ENCODE data around the gene KCTD4.

KCTD4 gene

GRCh38 chr13:45224176-45224575 is 23.3 kb upstream of the KCTD4 start:
- no peak for DNase-seq
- TF ChIP-seq POLR2A (IDR thresholded peaks at IDR 0.05; ENCODE audit: low read length) (no peak), GATA1 (IDR thresholded peaks at IDR 0.05; ENCODE audit: low read depth, low read length) (no peak)

GRCh38 chr13:45222919-45223318 is 22.1 kb upstream of the KCTD4 start:
- TF ChIP-seq GATA1 (IDR thresholded peaks at IDR 0.05; ENCODE audit: low read depth, low read length), result no peak
- no peak for TF ChIP-seq POLR2A (IDR thresholded peaks at IDR 0.05; ENCODE audit: low read length)
- DNase-seq, result no peak

GRCh38 chr13:45222516-45222915 is 21.7 kb upstream of the KCTD4 start:
- no peak for DNase-seq
- TF ChIP-seq GATA1 (IDR thresholded peaks at IDR 0.05; ENCODE audit: low read depth, low read length), result no peak
- TF ChIP-seq POLR2A (IDR thresholded peaks at IDR 0.05; ENCODE audit: low read length), result no peak

- no peak for TF ChIP-seq POLR2A (IDR thresholded peaks at IDR 0.05; ENCODE audit: low read length)
- no peak for TF ChIP-seq GATA1 (IDR thresholded peaks at IDR 0.05; ENCODE audit: low read depth, low read length)
- DNase-seq, result no peak
These were observed 19.6 kb upstream of the KCTD4 start for GRCh38 chr13:45220403-45220802.

GRCh38 chr13:45219938-45220375 is 19.1 kb upstream of the KCTD4 start:
- no peak for DNase-seq
- TF ChIP-seq GATA1 (IDR thresholded peaks at IDR 0.05; ENCODE audit: low read depth, low read length) (no peak), POLR2A (IDR thresholded peaks at IDR 0.05; ENCODE audit: low read length) (no peak)

GRCh38 chr13:45219123-45219891 is 18.5 kb upstream of the KCTD4 start:
- DNase-seq, result no peak
- TF ChIP-seq GATA1 (IDR thresholded peaks at IDR 0.05; ENCODE audit: low read depth, low read length), result no peak
- TF ChIP-seq POLR2A (IDR thresholded peaks at IDR 0.05; ENCODE audit: low read length), result no peak

- TF ChIP-seq POLR2A (IDR thresholded peaks at IDR 0.05; ENCODE audit: low read length) (no peak), GATA1 (IDR thresholded peaks at IDR 0.05; ENCODE audit: low read depth, low read length) (no peak)
These were observed 17.8 kb upstream of the KCTD4 start for GRCh38 chr13:45218689-45219088.

GRCh38 chr13:45216193-45216592 is 15.3 kb upstream of the KCTD4 start:
- no peak for TF ChIP-seq GATA1 (IDR thresholded peaks at IDR 0.05; ENCODE audit: low read depth, low read length)
- TF ChIP-seq POLR2A (IDR thresholded peaks at IDR 0.05; ENCODE audit: low read length), result no peak

More at GRCh38 chr13:45218689-45219088, 17.8 kb upstream of the KCTD4 start:
- no peak for DNase-seq

GRCh38 chr13:45215392-45216077 is 14.7 kb upstream of the KCTD4 start:
- no peak for TF ChIP-seq GATA1 (IDR thresholded peaks at IDR 0.05; ENCODE audit: low read depth, low read length)
- no peak for TF ChIP-seq POLR2A (IDR thresholded peaks at IDR 0.05; ENCODE audit: low read length)
- DNase-seq, result no peak

More at GRCh38 chr13:45216193-45216592, 15.3 kb upstream of the KCTD4 start:
- DNase-seq, result no peak

GRCh38 chr13:45209229-45209628 is 8.4 kb upstream of the KCTD4 start:
- TF ChIP-seq GATA1 (IDR thresholded peaks at IDR 0.05; ENCODE audit: low read depth, low read length) (no peak), POLR2A (IDR thresholded peaks at IDR 0.05; ENCODE audit: low read length) (no peak)
- DNase-seq, result no peak

GRCh38 chr13:45208132-45208531 is 7.3 kb upstream of the KCTD4 start:
- no peak for DNase-seq

GRCh38 chr13:45207319-45207718 is 6.5 kb upstream of the KCTD4 start:
- DNase-seq, result no peak
- TF ChIP-seq POLR2A (IDR thresholded peaks at IDR 0.05; ENCODE audit: low read length) (no peak), GATA1 (IDR thresholded peaks at IDR 0.05; ENCODE audit: low read depth, low read length) (no peak)

More at GRCh38 chr13:45208132-45208531, 7.3 kb upstream of the KCTD4 start:
- TF ChIP-seq GATA1 (IDR thresholded peaks at IDR 0.05; ENCODE audit: low read depth, low read length) (no peak), POLR2A (IDR thresholded peaks at IDR 0.05; ENCODE audit: low read length) (no peak)

GRCh38 chr13:45206340-45206739 is 5.5 kb upstream of the KCTD4 start:
- TF ChIP-seq GATA1 (IDR thresholded peaks at IDR 0.05; ENCODE audit: low read depth, low read length), result no peak
- TF ChIP-seq POLR2A (IDR thresholded peaks at IDR 0.05; ENCODE audit: low read length), result no peak
- no peak for DNase-seq

GRCh38 chr13:45205124-45205523 is 4.3 kb upstream of the KCTD4 start:
- TF ChIP-seq POLR2A (IDR thresholded peaks at IDR 0.05; ENCODE audit: low read length) (no peak), GATA1 (IDR thresholded peaks at IDR 0.05; ENCODE audit: low read depth, low read length) (no peak)
- DNase-seq, result no peak

GRCh38 chr13:45199711-45200110 is 1.1 kb downstream of the KCTD4 start:
- TF ChIP-seq POLR2A (IDR thresholded peaks at IDR 0.05; ENCODE audit: low read length) (no peak), GATA1 (IDR thresholded peaks at IDR 0.05; ENCODE audit: low read depth, low read length) (no peak)
- DNase-seq, result no peak
